Fibroblast of the conjunctiva (primary cell): ENCODE results near the gene COL1A2.

Experiments used
- DNase-seq: peaks from one replicate; pipeline ENCODE4 v3.0.0-alpha.2; 2010; ENCODE audit warnings: low read depth

Gene COL1A2

DNA sequence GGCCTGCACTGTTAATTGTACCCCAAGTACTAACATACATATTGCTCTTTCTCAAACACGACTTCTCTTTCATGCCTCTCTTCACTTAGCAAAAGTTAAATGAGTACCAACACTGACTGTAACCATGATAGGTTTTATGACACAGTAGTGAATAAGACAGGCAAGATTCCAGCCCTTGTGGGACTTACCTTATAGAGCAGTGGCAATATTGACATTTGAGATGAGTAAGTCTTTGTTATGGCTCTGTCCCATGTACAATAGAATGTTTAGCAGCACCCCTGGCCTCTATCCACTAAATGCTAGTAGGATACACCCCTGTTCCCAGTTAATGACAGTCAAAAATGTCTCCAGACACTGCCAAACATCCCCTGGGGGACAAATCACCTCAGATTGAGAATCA is 11.9 kb upstream of the COL1A2 start:
- no peak for DNase-seq

DNA sequence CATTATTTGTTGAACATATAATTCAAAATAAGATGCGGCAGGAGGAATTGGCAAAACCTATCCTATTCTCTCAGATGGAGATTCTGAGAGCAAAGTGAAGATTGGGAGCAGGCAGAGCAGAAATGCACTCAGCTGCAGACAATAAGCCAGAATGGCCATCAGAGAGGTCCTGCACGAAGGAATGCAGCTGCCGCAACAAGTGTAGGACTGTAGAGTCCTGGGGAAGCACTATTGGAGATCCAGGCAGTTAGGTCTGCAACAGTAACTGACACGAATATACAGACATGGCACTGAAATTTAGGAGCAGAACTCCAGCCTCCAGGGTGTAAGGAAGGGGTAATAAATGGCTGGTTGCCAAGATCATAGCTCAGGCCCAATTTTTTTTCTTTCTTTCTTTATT is 10.4 kb upstream of the COL1A2 start:
- DNase-seq: no peak

GRCh38 chr7:94386416-94386815 is 8.3 kb upstream of the COL1A2 start:
- no peak for DNase-seq

- no peak for DNase-seq
Measured at GRCh38 chr7:94388540-94388939, 6.2 kb upstream of the COL1A2 start.

DNA sequence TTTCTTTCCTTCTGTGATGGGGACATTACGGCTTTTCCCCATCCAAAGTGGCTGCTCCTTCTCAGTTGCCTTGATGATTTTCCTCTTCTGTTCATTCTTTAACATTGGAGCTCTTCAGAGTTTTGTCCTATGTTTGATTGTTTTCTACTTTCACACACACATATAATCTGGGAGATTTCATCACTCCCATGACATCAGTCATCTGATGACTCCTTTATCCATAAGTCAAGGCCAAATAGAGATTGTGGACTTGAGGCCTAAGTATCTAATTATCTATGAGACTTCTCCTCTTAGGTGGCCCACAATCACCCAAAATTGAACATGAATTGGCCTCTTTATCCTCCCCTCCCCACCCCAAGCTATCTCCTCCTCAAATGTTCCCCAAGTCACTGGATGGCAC is 5.3 kb upstream of the COL1A2 start:
- no peak for DNase-seq

DNA sequence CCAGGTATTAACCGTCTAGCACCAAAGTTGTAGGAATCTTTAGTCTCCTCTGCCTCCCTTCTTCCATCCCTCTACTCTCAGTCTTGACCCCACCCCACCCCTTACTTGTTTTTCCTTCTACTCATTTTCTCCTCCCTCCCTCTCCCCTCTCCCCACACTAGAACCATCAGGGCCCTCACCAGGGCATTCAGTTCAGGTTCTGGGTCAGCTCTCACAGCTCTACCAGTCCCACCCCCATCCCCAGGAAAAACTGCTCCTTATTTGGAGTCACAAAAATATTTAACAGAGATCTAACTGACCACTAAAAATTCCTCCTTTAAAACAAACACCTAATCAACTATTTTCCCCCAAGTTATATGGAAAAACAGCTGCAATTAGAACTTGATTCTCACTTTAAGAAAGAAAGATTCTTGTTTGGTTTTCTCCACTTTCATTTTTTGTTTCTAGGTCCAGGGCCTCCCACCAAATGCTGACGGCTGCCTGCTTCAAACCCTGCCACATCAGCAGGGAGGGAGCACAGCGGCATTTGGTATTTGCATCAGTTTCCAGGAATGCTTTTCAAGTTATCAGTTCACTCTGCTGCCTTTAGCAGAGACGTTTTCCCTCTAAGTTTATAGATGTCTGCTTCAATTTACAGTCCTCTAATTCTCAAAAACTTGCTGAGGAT is 2.8 kb upstream of the COL1A2 start:
- no peak for DNase-seq

- no peak for DNase-seq
Measured at GRCh38 chr7:94392393-94392786, 2.3 kb upstream of the COL1A2 start.

GRCh38 chr7:94393246-94394108 is 1.2 kb upstream of the COL1A2 start:
- no peak for DNase-seq

GRCh38 chr7:94394109-94394436 is 622 bp upstream of the COL1A2 start:
- peak; percentile 66 for DNase-seq

GRCh38 chr7:94395141-94396036 is 694 bp downstream of the COL1A2 start:
- DNase-seq: peak; percentile 91

DNA sequence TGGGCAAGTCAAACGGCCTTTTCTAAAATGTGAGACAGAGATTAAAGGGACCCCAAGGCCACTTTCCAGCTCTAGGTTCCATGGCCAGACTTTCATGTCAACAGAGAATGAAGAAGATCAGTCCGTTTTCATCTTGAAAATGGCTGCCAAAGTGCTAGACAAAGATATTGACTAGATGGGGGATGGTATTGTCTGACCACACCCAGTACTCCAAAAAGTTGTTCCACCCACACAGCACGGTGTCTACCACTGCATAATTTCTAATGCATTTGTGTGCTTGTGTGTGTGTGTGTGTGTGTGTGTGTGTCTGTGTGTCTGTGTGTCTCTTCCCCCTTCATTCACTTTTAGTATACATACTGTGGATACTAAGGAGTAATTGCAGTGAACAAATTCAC is 1.3 kb downstream of the COL1A2 start:
- peak; percentile 89 for DNase-seq

DNA sequence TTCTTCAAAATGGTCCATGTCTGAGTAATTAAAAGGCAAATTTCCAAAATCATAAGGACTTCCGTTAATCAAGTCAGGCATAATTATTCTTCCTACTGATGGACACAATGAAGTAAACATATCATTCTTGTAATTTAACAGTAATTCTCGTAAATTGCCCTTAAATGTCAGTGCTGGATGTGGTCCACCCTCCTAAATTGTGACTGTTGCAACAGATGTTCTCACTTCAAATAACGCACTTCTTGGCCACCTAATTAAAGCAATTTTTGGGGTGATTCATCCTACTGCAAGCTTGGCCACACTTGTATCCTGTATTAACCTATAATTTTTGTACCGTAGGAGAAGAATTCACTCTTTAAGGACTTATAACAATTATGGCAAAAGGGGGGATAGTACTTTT is 1.9 kb downstream of the COL1A2 start:
- no peak for DNase-seq

DNA sequence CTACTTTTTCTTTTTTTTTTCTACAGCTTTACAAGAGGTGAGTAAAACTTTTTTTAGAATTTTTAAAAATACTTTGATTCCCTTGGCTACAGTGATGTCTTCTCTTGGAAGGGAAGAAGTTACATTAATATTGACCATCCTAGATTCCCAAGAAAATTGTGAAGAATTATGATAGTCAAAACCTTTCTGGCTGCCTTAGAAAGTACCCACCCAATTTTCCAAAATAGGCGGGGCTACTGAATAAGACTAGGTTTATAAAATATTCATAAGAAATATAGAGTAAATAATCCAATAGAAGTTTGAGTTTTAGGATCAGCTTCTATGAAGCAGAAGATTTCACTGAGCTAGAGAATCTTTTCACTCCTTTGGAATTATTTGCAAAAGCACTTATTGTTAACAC is 3.0 kb downstream of the COL1A2 start:
- DNase-seq: no peak

DNA sequence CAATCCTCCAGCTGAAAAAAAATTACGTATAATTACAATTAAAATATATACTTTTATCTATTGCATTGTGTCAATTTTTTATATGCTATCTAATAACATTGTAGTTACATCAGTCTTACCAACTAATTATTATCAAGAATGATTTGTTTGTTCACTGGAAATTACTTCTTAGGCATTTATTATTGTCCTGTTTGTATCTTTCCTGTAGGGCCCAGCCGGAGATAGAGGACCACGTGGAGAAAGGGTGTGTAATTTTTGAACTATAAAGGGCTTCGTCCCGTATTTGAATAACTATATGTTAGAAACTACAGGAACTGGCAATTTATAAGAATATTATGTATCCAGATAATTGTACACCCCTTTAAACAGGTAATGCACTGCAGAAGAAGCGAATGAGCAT is 4.1 kb downstream of the COL1A2 start:
- DNase-seq: no peak

GRCh38 chr7:94400022-94400421 is 5.3 kb downstream of the COL1A2 start:
- no peak for DNase-seq

DNA sequence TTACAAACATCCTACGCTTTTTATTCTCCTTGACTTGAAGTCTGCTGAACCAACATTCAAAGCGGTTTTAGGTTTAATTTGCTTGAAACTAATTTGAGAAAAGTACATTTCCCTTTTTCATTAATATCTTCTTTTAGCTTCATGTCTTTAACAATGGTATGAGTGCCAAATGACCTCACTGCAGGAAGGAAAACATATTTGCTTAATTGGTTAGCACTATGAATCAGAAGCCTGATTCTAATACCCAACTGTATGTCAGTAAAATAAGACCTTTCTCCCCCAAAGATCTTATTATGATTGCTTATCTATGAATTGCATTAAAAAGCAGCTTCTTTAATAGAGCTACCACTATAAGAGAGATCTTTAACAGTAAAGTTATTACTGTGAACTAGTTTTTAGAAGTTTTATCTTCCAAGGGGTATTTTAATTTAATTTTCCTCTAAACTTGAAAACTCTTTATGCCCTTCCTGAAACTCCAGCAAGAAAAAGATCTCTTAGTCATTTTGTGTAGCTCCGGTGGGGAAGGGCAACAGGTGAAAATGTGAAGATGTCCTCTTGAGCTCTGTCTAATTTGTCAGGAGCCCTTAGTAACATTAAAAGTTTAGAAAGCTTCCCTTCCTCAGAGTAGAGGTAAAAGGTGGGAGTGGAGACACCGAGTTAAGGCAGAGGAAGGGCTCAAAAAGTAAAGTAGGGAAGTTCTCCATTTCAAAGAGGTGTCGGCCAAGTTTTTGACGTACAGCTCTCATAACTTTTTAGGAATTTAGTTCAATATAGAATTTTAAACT is 6.1 kb downstream of the COL1A2 start:
- no peak for DNase-seq

GRCh38 chr7:94401428-94401814 is 6.7 kb downstream of the COL1A2 start:
- DNase-seq: no peak

DNA sequence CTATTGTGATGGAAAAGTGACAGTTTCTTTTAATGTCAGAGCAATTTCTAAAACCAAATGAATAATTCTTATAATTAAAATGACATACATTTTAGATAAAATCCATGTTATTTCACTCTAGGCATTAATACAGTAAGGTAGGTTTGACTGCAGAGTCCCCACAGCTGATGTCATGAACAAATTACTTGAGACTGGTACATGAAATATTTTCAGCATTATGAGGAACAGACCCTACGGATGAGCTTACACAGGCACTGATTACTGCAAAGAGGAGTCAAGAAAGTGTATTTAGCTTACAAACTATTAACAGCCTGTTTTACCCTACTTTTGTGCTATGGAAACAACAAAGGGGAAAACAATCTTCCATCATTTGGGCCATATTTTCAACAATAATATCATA is 8.9 kb downstream of the COL1A2 start:
- DNase-seq: no peak

GRCh38 chr7:94405506-94405905 is 10.8 kb downstream of the COL1A2 start:
- no peak for DNase-seq

- DNase-seq: no peak
Measured at GRCh38 chr7:94406696-94407095, 12.0 kb downstream of the COL1A2 start.

GRCh38 chr7:94409200-94409948 is 14.7 kb downstream of the COL1A2 start:
- no peak for DNase-seq
